GM12891 (cell line): ENCODE measurements around the gene FAM89A. TPM values are rescaled to one million over a fixed set of nuclear protein-coding genes. Genes with fewer than 3 reads are reported as not detected.

ENCODE experiments used
- DNase-seq: peaks from one replicate; pipeline ENCODE4 v3.0.0; 2011; ENCODE audit warnings: low spot score; ENCODE audit not compliant: insufficient read length
- FAIRE-seq: peaks from 2 replicates; lab custom pipeline; 2011; peaks lifted over from hg19 to GRCh38; lab: Jason Lieb, UNC
- PAX5 ChIP-seq: IDR thresholded peaks from 2 replicates; pipeline ENCODE4 v1.6.1; 2011; ENCODE audit warnings: low read length, moderate library complexity, mild to moderate bottlenecking; ENCODE audit not compliant: insufficient read depth, severe bottlenecking
- POLR2A ChIP-seq: IDR thresholded peaks from 2 replicates; pipeline ENCODE4 v1.6.1; 2011; ENCODE audit warnings: low read depth, low read length, control low read depth
- POLR2AphosphoS5 ChIP-seq: IDR thresholded peaks from 2 replicates; pipeline ENCODE4 v1.6.1; 2011; ENCODE audit warnings: low read depth, low read length, control low read depth
- POU2F2 ChIP-seq: IDR thresholded peaks from 2 replicates; pipeline ENCODE4 v1.6.1; 2011; ENCODE audit warnings: low read depth, mild to moderate bottlenecking, control low read depth, low read length, moderate library complexity
- SPI1 ChIP-seq: IDR thresholded peaks from 2 replicates; pipeline ENCODE4 v1.6.1; 2011; ENCODE audit warnings: low read depth, low read length, control low read depth
- TAF1 ChIP-seq: IDR thresholded peaks from 2 replicates; pipeline ENCODE4 v1.6.1; 2011; ENCODE audit warnings: low read depth, low read length, control low read depth
- polyA plus RNA-seq: library from polyadenylated mRNA; unstranded; fragments of >200 nt; gene quantifications from one replicate; pipeline ENCODE4 v1.2.1, GENCODE V29; 2012; ENCODE audit warnings: low read depth, missing spikeins, inconsistent platforms; ENCODE audit not compliant: missing spikeins

The FAM89A gene
- polyA plus RNA-seq, result 0.14 TPM

GRCh38 chr1:231040019-231040799 lies at the start of gene FAM89A:
FAM89A (minus strand) TSS chr1:231040254; CDS start chr1:231040211, 43 bp downstream.
- DNase-seq, result peak; percentile 78
- TF ChIP-seq PAX5 (no peak), SPI1 (no peak), POU2F2 (no peak), TAF1 (no peak), POLR2A (no peak), POLR2AphosphoS5 (no peak)
- peak; percentile 51 for FAIRE-seq

GRCh38 chr1:231084353-231084752 lies 44.3 kb upstream of the FAM89A start:
- no peak for TF ChIP-seq POLR2A
- no peak for DNase-seq
- FAIRE-seq, result no peak

GRCh38 chr1:231079163-231079562 lies 39.1 kb upstream of the FAM89A start:
- FAIRE-seq (no peak), DNase-seq (no peak)
- TF ChIP-seq SPI1 (no peak), POU2F2 (no peak), PAX5 (no peak), POLR2A (no peak), TAF1 (no peak), POLR2AphosphoS5 (no peak)

- FAIRE-seq (no peak), DNase-seq (no peak)
- TF ChIP-seq SPI1 (no peak), TAF1 (no peak), POLR2AphosphoS5 (no peak), PAX5 (no peak), POU2F2 (no peak), POLR2A (no peak)
These were observed 38.2 kb upstream of the FAM89A start for GRCh38 chr1:231078250-231078649.

GRCh38 chr1:231076802-231077201 lies 36.7 kb upstream of the FAM89A start:
- no peak for DNase-seq
- no peak for TF ChIP-seq POLR2AphosphoS5
- TF ChIP-seq TAF1, result no peak
- TF ChIP-seq POLR2A, result no peak
- TF ChIP-seq PAX5, result no peak
- no peak for TF ChIP-seq POU2F2
- TF ChIP-seq SPI1, result no peak
- no peak for FAIRE-seq

- DNase-seq (no peak), FAIRE-seq (no peak)
- TF ChIP-seq POLR2AphosphoS5, result no peak
These were observed 35.4 kb upstream of the FAM89A start for GRCh38 chr1:231075497-231075896.

GRCh38 chr1:231075020-231075419 lies 35.0 kb upstream of the FAM89A start:
- FAIRE-seq (no peak), DNase-seq (no peak)
- TF ChIP-seq SPI1, result no peak
- no peak for TF ChIP-seq TAF1
- no peak for TF ChIP-seq POLR2AphosphoS5
- no peak for TF ChIP-seq POLR2A
- no peak for TF ChIP-seq PAX5
- TF ChIP-seq POU2F2, result no peak

GRCh38 chr1:231074046-231074445 lies 34.0 kb upstream of the FAM89A start:
- no peak for DNase-seq
- FAIRE-seq, result no peak
- TF ChIP-seq POU2F2, result no peak
- no peak for TF ChIP-seq POLR2AphosphoS5
- no peak for TF ChIP-seq POLR2A
- no peak for TF ChIP-seq PAX5
- TF ChIP-seq TAF1, result no peak
- no peak for TF ChIP-seq SPI1

- FAIRE-seq (no peak), DNase-seq (no peak)
- TF ChIP-seq POLR2A (no peak), POLR2AphosphoS5 (no peak), PAX5 (no peak)
These were observed 33.3 kb upstream of the FAM89A start for GRCh38 chr1:231073331-231073730.

GRCh38 chr1:231072502-231073094 lies 32.5 kb upstream of the FAM89A start:
- FAIRE-seq, result no peak
- TF ChIP-seq PAX5 (no peak), POLR2A (no peak), TAF1 (no peak), POLR2AphosphoS5 (no peak), POU2F2 (no peak), SPI1 (no peak)
- DNase-seq, result no peak
